Measurements from ENCODE around the gene MSI2. TPM values are rescaled to one million over a fixed set of nuclear protein-coding genes. Genes with fewer than 3 reads are reported as not detected.

Gene MSI2
- total RNA-seq, 4 donors from 2014 or later = 27.3 to 50.4 (median 36.8) TPM

- Histone ChIP-seq H3K27me3 (no peaks in the 10 kb centered on the region), H3K4me1 (peaks cover 0 to 35% (median 0%) of the 10 kb centered on the region in 3 donors), H3K9me3 (no peaks in the 10 kb centered on the region), H3K36me3 (no peaks in the 10 kb centered on the region), H3K4me3 (no peak overlapping the region), H3K27ac (peak overlapping the region in 2 of 4 donors; percentile 6 to 62)
- TF ChIP-seq, protein P1, sequence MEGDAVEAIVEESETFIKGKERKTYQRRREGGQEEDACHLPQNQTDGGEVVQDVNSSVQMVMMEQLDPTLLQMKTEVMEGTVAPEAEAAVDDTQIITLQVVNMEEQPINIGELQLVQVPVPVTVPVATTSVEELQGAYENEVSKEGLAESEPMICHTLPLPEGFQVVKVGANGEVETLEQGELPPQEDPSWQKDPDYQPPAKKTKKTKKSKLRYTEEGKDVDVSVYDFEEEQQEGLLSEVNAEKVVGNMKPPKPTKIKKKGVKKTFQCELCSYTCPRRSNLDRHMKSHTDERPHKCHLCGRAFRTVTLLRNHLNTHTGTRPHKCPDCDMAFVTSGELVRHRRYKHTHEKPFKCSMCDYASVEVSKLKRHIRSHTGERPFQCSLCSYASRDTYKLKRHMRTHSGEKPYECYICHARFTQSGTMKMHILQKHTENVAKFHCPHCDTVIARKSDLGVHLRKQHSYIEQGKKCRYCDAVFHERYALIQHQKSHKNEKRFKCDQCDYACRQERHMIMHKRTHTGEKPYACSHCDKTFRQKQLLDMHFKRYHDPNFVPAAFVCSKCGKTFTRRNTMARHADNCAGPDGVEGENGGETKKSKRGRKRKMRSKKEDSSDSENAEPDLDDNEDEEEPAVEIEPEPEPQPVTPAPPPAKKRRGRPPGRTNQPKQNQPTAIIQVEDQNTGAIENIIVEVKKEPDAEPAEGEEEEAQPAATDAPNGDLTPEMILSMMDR (IDR thresholded peaks at IDR 0.05) = no peak
- no peak for TF ChIP-seq EP300 (IDR thresholded peaks at IDR 0.05)
- no peak for TF ChIP-seq POLR2AphosphoS5 (IDR thresholded peaks at IDR 0.05)
- no peak for TF ChIP-seq POLR2A (IDR thresholded peaks at IDR 0.05)
- ATAC-seq = no peak
- 74 to 100% methylated on average over 3 to 5 of the region's 8 CpGs for WGBS, 2 donors (ENCODE audit: low coverage in 1 of 2)
These were observed 33.3 kb downstream of the MSI2 start for GRCh38 chr17:57289613-57290012.

DNA sequence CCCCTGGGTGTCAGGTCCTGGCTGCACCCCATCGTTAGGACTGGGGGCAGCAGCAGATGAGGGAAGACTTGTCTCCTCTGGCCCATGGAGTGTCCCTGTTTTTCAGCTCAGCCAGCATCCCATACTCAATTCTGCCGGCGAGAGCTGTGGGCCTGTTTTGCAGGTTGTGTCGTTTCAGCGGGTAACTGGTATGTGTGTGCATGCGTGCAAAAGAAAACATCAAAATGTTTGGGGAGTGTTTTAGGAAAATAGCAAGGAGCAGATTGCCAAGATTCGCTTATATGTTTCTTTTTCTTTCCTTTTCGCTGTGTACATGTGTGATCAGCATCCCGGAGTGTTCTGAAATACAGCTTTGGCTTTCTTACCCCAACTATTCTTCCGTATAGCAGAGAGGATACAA, 34.7 kb downstream of the MSI2 start:
- Histone ChIP-seq H3K36me3 (no peaks in the 10 kb centered on the region), H3K27me3 (no peaks in the 10 kb centered on the region), H3K27ac (no peak overlapping the region), H3K9me3 (no peaks in the 10 kb centered on the region), H3K4me1 (peaks cover 0 to 40% (median 0%) of the 10 kb centered on the region in 3 donors), H3K4me3 (no peak overlapping the region)
- ATAC-seq = no peak
- WGBS, 2 donors (ENCODE audit: low coverage in 1 of 2) = 85 to 88% methylated on average over 4 to 9 of the region's 10 CpGs
- TF ChIP-seq, protein P1 (IDR thresholded peaks at IDR 0.05) = no peak
- TF ChIP-seq POLR2A (IDR thresholded peaks at IDR 0.05) = no peak

GRCh38 chr17:57292091-57292490, 35.8 kb downstream of the MSI2 start:
- Histone ChIP-seq H3K4me1 (peaks cover 0 to 40% (median 0%) of the 10 kb centered on the region in 3 donors), H3K9me3 (no peaks in the 10 kb centered on the region), H3K27ac (no peak overlapping the region), H3K4me3 (no peak overlapping the region), H3K27me3 (no peaks in the 10 kb centered on the region), H3K36me3 (no peaks in the 10 kb centered on the region)
- ATAC-seq = no peak
- TF ChIP-seq EP300 (IDR thresholded peaks at IDR 0.05) (no peak), POLR2A (IDR thresholded peaks at IDR 0.05) (no peak), POLR2AphosphoS5 (IDR thresholded peaks at IDR 0.05) (no peak)
- TF ChIP-seq, protein P1 (IDR thresholded peaks at IDR 0.05) = no peak
- WGBS, 2 donors (ENCODE audit: low coverage in 1 of 2) = 100% methylated on average over 3 to 5 of the region's 5 CpGs

GRCh38 chr17:57293077-57293476, 36.8 kb downstream of the MSI2 start:
- TF ChIP-seq POLR2A (IDR thresholded peaks at IDR 0.05) (peak in 1 of 2 donors; percentile 15), EP300 (IDR thresholded peaks at IDR 0.05) (no peak), POLR2AphosphoS5 (IDR thresholded peaks at IDR 0.05) (no peak)
- TF ChIP-seq, protein P1 (IDR thresholded peaks at IDR 0.05) = no peak
- no peaks in the 10 kb centered on the region for H3K9me3 ChIP-seq
- peaks cover 0 to 30% (median 0%) of the 10 kb centered on the region in 3 donors for H3K4me1 ChIP-seq
- WGBS, 2 donors (ENCODE audit: low coverage in 1 of 2) = 86 to 92% methylated on average over 8 to 10 of the region's 10 CpGs
- H3K27me3 ChIP-seq = no peaks in the 10 kb centered on the region
- H3K36me3 ChIP-seq = peaks cover 0 to 7% of the 10 kb centered on the region in 2 donors
- H3K27ac ChIP-seq = no peak overlapping the region
- no peak overlapping the region for H3K4me3 ChIP-seq
- no peak for ATAC-seq

GRCh38 chr17:57294101-57294500, 37.8 kb downstream of the MSI2 start:
- TF ChIP-seq POLR2AphosphoS5 (IDR thresholded peaks at IDR 0.05) (no peak), POLR2A (IDR thresholded peaks at IDR 0.05) (no peak), EP300 (IDR thresholded peaks at IDR 0.05) (no peak)
- TF ChIP-seq, protein P1 (IDR thresholded peaks at IDR 0.05) = no peak
- no peaks in the 10 kb centered on the region for H3K27me3 ChIP-seq
- peaks cover 0 to 3% (median 0%) of the 10 kb centered on the region in 3 donors for H3K9me3 ChIP-seq
- 75 to 80% methylated on average over 6 to 7 of the region's 7 CpGs for whole genome bisulfite sequencing, 2 donors (ENCODE audit: low coverage in 1 of 2)
- no peak for ATAC-seq
- peaks cover 0 to 19% (median 0%) of the 10 kb centered on the region in 3 donors for H3K4me1 ChIP-seq
- H3K4me3 ChIP-seq = no peak overlapping the region
- H3K36me3 ChIP-seq = peaks cover 0 to 13% of the 10 kb centered on the region in 2 donors
- H3K27ac ChIP-seq = no peak overlapping the region

Measured in gastroesophageal sphincter (tissue), 4 donors.